ENCODE results near the gene CAMKMT.

The CAMKMT gene

DNA sequence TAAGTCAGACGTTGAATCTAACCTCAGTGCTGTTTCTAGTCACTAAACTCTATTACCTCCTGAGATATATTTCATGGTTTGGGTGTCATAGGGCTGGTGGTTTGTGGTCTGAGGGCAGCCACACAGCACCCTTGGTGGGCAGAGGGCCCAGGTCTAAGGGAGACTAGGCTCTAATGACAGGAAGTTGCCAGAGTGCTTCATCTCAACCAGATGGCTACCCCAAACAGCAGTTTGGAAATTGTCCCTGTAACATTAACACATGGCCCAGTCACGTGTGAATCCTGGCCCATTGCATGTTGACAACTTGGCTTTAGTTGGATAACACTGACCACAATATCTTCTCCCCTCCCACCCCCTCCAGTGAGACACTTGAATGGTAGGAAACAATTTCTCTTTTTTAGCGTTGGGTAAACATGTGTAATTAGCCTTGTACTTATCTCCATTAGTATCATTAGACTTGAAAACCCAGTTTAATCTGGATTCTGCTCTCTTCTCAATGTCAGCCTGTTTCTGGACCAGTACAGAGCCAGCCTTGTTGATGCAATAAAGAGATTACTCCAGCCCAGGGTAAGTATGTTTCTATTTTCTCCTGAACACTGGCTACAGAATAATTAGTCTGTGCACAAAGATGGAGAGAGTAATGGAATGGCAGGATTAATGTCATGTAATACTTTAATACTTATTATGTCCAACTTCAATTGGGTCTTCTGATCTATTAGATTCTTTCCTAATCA lies 392.0 kb downstream of the CAMKMT start:
- Histone ChIP-seq H3K36me3 (ENCODE audit: insufficient read depth, low read depth, low read length) (no peaks in the 10 kb centered on the region), H3K9me3 (ENCODE audit: insufficient read depth, low read depth, low read length) (no peaks in the 10 kb centered on the region), H3K9ac (ENCODE audit: low read depth, low read length) (no peak overlapping the region), H3K27me3 (ENCODE audit: insufficient read depth, low read length) (no peaks in the 10 kb centered on the region), H3K4me3 (ENCODE audit: low read length) (no peak overlapping the region), H3K4me1 (ENCODE audit: insufficient read depth, low read length) (peaks cover 12% of the 10 kb centered on the region; the same call in 1 of the 2 replicates), H3K27ac (ENCODE audit: low read length) (no peak overlapping the region)

DNA sequence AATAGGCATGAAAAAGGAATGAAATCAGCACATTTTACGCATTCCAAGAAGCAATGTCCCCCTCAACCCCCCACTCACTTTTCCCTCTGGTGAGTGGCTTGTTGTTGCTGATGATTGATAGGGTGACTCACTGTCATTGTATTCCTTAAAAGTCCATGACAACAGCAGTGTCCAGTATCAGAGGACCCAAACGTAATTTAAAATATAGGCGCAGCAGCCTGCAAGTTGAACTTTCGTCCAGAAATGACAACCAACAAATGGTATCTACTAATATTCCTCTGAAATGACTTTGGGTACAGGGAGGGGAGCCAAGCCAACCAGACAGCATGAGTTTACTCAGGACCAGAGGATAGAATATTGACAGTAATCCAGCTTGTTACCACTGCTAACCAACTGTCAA lies 396.8 kb downstream of the CAMKMT start:
- Histone ChIP-seq H3K27me3 (ENCODE audit: insufficient read depth, low read length) (0 out of 2 replicates have a peak, but pooled peaks cover 1% of the 10 kb centered on the region), H3K4me1 (ENCODE audit: insufficient read depth, low read length) (peaks cover 12% of the 10 kb centered on the region; the same call in 1 of the 2 replicates), H3K36me3 (ENCODE audit: insufficient read depth, low read depth, low read length) (no peaks in the 10 kb centered on the region), H3K27ac (ENCODE audit: low read length) (no peak overlapping the region), H3K4me3 (ENCODE audit: low read length) (no peak overlapping the region), H3K9me3 (ENCODE audit: insufficient read depth, low read depth, low read length) (no peaks in the 10 kb centered on the region), H3K9ac (ENCODE audit: low read depth, low read length) (no peak overlapping the region)

DNA sequence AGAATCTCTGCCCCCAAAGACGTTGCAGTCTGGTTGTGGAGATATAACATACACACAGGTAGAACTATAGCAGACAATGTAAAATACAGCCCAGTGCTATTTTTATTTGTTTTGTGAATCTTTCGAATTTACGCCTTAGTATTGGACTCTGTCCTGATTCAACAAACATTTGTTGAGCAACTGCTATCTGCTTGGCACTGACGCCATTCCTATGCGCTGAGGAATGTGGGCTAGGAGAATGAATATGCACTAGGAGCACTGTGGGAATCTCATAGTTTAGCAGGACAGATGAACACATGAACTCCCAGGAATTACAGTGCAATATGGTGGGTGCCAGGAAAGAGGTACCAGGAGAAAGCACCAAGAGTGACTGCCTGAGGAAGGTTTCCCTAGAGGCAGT lies 398.1 kb downstream of the CAMKMT start:
- H3K36me3 ChIP-seq (ENCODE audit: insufficient read depth, low read depth, low read length): no peaks in the 10 kb centered on the region
- peaks cover 11% of the 10 kb centered on the region; the same call in 1 of the 2 replicates for H3K4me1 ChIP-seq (ENCODE audit: insufficient read depth, low read length)
- H3K9me3 ChIP-seq (ENCODE audit: insufficient read depth, low read depth, low read length): no peaks in the 10 kb centered on the region
- H3K9ac ChIP-seq (ENCODE audit: low read depth, low read length): no peak overlapping the region
- H3K27ac ChIP-seq (ENCODE audit: low read length): no peak overlapping the region
- peaks cover 14% of the 10 kb centered on the region; the same call in 1 of the 2 replicates for H3K27me3 ChIP-seq (ENCODE audit: insufficient read depth, low read length)
- H3K4me3 ChIP-seq (ENCODE audit: low read length): no peak overlapping the region

GRCh38 chr2:44763275-44763782 lies 401.6 kb downstream of the CAMKMT start:
- Histone ChIP-seq H3K9me3 (ENCODE audit: insufficient read depth, low read depth, low read length) (no peaks in the 10 kb centered on the region), H3K4me3 (ENCODE audit: low read length) (no peak overlapping the region), H3K36me3 (ENCODE audit: insufficient read depth, low read depth, low read length) (no peaks in the 10 kb centered on the region), H3K4me1 (ENCODE audit: insufficient read depth, low read length) (peaks cover 7% of the 10 kb centered on the region; the same call in 1 of the 2 replicates), H3K9ac (ENCODE audit: low read depth, low read length) (no peak overlapping the region), H3K27me3 (ENCODE audit: insufficient read depth, low read length) (peaks cover 43% of the 10 kb centered on the region), H3K27ac (ENCODE audit: low read length) (no peak overlapping the region)

GRCh38 chr2:44766220-44766619 lies 404.5 kb downstream of the CAMKMT start:
- no peak overlapping the region for H3K4me3 ChIP-seq (ENCODE audit: low read length)
- no peak overlapping the region for H3K27ac ChIP-seq (ENCODE audit: low read length)
- peaks cover 70% of the 10 kb centered on the region for H3K27me3 ChIP-seq (ENCODE audit: insufficient read depth, low read length)
- H3K9ac ChIP-seq (ENCODE audit: low read depth, low read length): no peak overlapping the region
- no peaks in the 10 kb centered on the region for H3K36me3 ChIP-seq (ENCODE audit: insufficient read depth, low read depth, low read length)
- H3K9me3 ChIP-seq (ENCODE audit: insufficient read depth, low read depth, low read length): no peaks in the 10 kb centered on the region
- H3K4me1 ChIP-seq (ENCODE audit: insufficient read depth, low read length): peaks cover 12% of the 10 kb centered on the region; the same call in 1 of the 2 replicates

DNA sequence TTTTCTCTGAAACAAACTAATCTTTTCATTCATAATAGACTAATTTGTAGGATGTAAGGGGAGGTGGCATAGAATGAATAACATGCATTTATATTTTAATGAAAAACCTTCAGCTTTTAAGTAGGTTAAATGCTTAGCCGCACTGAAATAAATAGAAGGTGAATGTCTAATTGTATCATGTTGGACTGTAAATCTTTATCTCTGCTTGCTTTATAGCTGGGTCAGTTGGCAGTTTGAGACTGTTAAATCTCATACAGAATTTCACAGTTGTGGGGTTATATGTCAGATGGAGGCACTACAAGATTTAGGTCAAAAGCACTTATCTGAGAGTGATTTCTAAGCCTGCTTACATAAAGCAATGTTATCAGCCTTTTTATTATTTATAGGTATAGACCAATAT lies 405.0 kb downstream of the CAMKMT start:
- no peak overlapping the region for H3K27ac ChIP-seq (ENCODE audit: low read length)
- H3K4me1 ChIP-seq (ENCODE audit: insufficient read depth, low read length): peaks cover 12% of the 10 kb centered on the region; the same call in 1 of the 2 replicates
- peaks cover 75% of the 10 kb centered on the region for H3K27me3 ChIP-seq (ENCODE audit: insufficient read depth, low read length)

DNA sequence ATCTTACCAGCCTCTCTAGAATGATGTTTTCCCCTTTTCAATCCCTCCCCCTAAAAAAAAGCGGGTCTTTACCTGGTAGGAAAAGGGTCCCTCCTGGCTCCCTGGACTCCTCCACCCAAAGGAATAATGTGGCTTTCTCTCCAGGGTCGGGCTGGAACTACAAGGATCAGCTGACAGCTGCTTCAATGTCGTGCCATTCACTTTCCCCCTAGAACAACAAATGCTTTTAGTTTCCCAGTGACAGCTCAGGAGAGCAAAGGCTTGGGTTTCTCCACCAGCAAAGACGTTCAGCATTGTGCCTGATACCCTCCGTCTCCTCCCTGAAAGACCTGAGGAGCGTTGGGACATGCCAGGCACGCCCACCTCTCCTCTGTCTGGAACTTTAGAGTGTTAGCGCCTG lies 405.9 kb downstream of the CAMKMT start:
- peaks cover 84% of the 10 kb centered on the region for H3K27me3 ChIP-seq (ENCODE audit: insufficient read depth, low read length)
- H3K4me3 ChIP-seq (ENCODE audit: low read length): no peak overlapping the region
- H3K4me1 ChIP-seq (ENCODE audit: insufficient read depth, low read length): peaks cover 18% of the 10 kb centered on the region; the same call in 1 of the 2 replicates
- H3K9ac ChIP-seq (ENCODE audit: low read depth, low read length): no peak overlapping the region
- no peaks in the 10 kb centered on the region for H3K9me3 ChIP-seq (ENCODE audit: insufficient read depth, low read depth, low read length)
- H3K36me3 ChIP-seq (ENCODE audit: insufficient read depth, low read depth, low read length): no peaks in the 10 kb centered on the region
- H3K27ac ChIP-seq (ENCODE audit: low read length): no peak overlapping the region

More for the DNA sequence above, 405.0 kb downstream of the CAMKMT start:
- Histone ChIP-seq H3K36me3 (ENCODE audit: insufficient read depth, low read depth, low read length) (no peaks in the 10 kb centered on the region), H3K4me3 (ENCODE audit: low read length) (no peak overlapping the region), H3K9ac (ENCODE audit: low read depth, low read length) (no peak overlapping the region), H3K9me3 (ENCODE audit: insufficient read depth, low read depth, low read length) (no peaks in the 10 kb centered on the region)

DNA sequence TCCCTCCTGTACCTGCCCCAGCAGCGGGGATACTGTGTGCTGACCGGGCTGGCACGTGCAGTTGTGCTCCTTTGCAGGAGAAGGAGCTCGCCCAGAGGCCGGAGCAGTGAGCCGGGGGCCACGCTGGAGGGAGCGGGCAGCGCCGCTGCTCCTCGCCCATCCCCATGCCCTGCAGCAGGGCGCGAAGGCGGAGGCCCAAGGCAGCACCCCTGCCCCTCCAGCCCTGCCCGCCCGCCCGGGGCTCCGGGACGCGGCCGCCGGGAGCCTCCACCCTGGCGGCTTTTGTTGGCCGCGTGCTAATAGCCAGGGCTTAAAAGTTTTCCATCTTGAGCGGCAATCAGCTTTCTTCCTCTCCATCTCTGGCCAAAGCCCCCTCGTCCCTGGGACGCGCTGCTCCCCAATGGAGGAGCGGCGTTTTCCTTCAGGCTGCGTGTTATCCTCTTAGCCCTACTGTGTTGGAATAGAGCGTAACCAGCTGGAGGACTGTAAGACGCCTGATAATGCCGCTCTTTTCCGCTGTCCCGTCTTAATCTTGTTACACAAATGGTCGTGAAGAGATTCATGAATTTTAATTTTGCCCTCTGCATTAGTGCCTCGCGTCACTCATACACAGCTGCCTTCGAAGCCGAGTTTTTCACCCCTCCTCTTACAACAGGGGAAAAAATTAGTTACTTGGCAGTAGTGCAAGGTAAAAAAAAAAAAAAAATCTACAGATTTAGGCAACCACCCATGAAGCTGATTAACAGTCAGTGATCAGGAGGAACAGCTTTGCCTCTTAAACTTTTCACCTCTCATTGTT lies 406.9 kb downstream of the CAMKMT start:
- H3K36me3 ChIP-seq (ENCODE audit: insufficient read depth, low read depth, low read length): no peaks in the 10 kb centered on the region
- peak overlapping the region; percentile 53 for H3K4me3 ChIP-seq (ENCODE audit: low read length)
- no peak overlapping the region for H3K27ac ChIP-seq (ENCODE audit: low read length)
- H3K9ac ChIP-seq (ENCODE audit: low read depth, low read length): peak overlapping the region; percentile 11; the same call in 1 of the 2 replicates
- peaks cover 91% of the 10 kb centered on the region for H3K27me3 ChIP-seq (ENCODE audit: insufficient read depth, low read length)
- peaks cover 27% of the 10 kb centered on the region; the same call in 1 of the 2 replicates for H3K4me1 ChIP-seq (ENCODE audit: insufficient read depth, low read length)
- H3K9me3 ChIP-seq (ENCODE audit: insufficient read depth, low read depth, low read length): no peaks in the 10 kb centered on the region

DNA sequence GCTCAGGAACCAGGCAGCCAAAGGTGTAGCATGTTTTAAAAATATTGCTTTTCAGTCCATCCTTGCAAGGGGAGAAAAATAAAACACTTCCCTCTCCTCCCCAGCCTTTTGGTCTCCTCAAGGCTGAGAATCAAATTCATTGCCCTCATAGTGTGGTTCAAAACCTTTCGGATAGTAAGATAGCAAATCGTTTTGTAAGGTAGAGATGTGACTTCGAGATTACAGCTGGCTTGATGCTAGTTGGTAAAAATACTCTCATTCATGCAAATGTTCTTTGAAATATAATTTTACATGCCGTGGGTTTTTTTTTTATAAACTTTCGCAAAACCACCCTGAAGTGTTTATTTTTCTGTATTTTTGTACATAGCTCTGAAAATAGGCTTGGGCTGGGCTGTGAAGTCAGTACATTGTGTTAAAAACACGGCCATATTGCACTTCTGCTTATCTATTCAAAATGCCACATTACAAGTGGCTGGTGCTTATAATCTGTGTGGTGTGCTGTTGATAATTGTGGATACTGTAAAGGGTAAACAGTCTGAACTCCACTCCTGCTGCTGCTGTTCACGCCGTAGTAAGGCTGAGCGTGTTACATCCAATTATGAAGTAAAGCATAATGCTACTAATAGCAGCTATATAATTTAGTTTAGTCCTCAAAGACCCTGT lies 407.7 kb downstream of the CAMKMT start:
- Histone ChIP-seq H3K9me3 (ENCODE audit: insufficient read depth, low read depth, low read length) (no peaks in the 10 kb centered on the region), H3K27ac (ENCODE audit: low read length) (no peak overlapping the region), H3K27me3 (ENCODE audit: insufficient read depth, low read length) (peaks cover 91% of the 10 kb centered on the region), H3K9ac (ENCODE audit: low read depth, low read length) (no peak overlapping the region), H3K4me1 (ENCODE audit: insufficient read depth, low read length) (peaks cover 34% of the 10 kb centered on the region), H3K4me3 (ENCODE audit: low read length) (no peak overlapping the region), H3K36me3 (ENCODE audit: insufficient read depth, low read depth, low read length) (no peaks in the 10 kb centered on the region)

DNA sequence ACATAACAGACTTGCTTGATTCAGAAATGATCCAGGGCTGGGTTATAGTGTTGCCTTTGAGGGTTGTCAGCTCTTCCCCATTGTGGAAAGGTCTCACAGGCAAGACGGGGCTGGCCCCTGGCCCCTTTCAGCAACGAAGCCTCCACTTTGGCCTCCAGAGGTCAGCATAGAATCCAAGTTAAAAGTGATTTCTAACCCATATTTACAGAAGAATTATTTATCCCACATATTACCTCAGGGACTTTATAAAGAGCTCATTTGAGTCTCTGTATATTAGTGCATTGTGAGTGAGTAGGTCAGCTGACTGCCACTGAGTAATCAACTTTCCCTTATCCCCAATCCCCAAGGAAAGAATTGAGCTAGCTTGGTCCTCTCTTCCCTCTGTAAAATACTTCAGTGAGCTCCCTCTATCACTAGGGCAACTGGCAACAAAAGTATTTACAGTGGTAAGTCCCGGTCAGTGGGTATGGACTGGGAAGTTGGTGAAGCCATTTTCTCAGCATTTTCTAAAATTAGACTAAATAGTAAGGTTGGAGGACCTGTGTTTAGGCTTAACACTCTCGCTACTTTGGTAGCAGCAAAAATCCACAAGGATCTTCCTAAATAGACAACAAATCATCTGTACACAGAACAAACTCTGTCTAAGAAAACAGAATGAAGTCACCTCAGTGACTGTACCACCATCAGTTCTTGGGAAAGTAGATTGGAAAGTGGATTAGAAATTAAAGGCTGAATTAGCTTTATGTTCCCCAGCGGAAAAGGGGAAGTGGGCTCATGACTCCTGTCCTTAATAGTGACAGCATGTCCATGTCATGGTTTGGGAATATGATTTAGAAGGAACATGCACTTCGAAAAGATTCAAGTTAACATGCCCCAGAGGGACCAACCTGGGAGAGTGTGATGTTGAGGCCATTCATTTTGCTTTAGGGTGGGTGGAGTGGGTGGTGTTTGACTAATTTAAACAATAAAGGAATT lies 408.8 kb downstream of the CAMKMT start:
- no peak overlapping the region for H3K9ac ChIP-seq (ENCODE audit: low read depth, low read length)
- H3K4me1 ChIP-seq (ENCODE audit: insufficient read depth, low read length): peaks cover 44% of the 10 kb centered on the region
- no peaks in the 10 kb centered on the region for H3K9me3 ChIP-seq (ENCODE audit: insufficient read depth, low read depth, low read length)
- H3K27ac ChIP-seq (ENCODE audit: low read length): no peak overlapping the region
- H3K4me3 ChIP-seq (ENCODE audit: low read length): no peak overlapping the region
- peaks cover 97% of the 10 kb centered on the region for H3K27me3 ChIP-seq (ENCODE audit: insufficient read depth, low read length)
- H3K36me3 ChIP-seq (ENCODE audit: insufficient read depth, low read depth, low read length): no peaks in the 10 kb centered on the region

Data from iPS-20b (cell line).